ENCODE results near the gene COPZ2.
A peak's percentile ranks its signal among the peaks of the same experiment; 100 is the strongest.

Gene COPZ2

GRCh38 chr17:48011405-48012150, 26.0 kb downstream of the COPZ2 start:
- peak overlapping the region; percentile 51 for H3K4me3 ChIP-seq (ENCODE audit: low read depth, low read length)
- peak; percentile 30; the same call in 1 of the 2 replicates for TF ChIP-seq CTCF (IDR thresholded peaks at IDR 0.05; ENCODE audit: low read depth, low read length)

- no peak for TF ChIP-seq CTCF (IDR thresholded peaks at IDR 0.05; ENCODE audit: low read depth, low read length)
- H3K4me3 ChIP-seq (ENCODE audit: low read depth, low read length) = no peak overlapping the region
These were observed 27.4 kb downstream of the COPZ2 start for GRCh38 chr17:48010193-48010592.

- no peak overlapping the region for H3K4me3 ChIP-seq (ENCODE audit: low read depth, low read length)
- no peak for TF ChIP-seq CTCF (IDR thresholded peaks at IDR 0.05; ENCODE audit: low read depth, low read length)
These were observed 30.5 kb downstream of the COPZ2 start for GRCh38 chr17:48006936-48007709.

- no peak overlapping the region for H3K4me3 ChIP-seq (ENCODE audit: low read depth, low read length)
- TF ChIP-seq CTCF (IDR thresholded peaks at IDR 0.05; ENCODE audit: low read depth, low read length) = no peak
These were observed 32.6 kb downstream of the COPZ2 start for GRCh38 chr17:48004983-48005382.

- no peak overlapping the region for H3K4me3 ChIP-seq (ENCODE audit: low read depth, low read length)
- no peak for TF ChIP-seq CTCF (IDR thresholded peaks at IDR 0.05; ENCODE audit: low read depth, low read length)
These were observed 34.0 kb downstream of the COPZ2 start for GRCh38 chr17:48003417-48004151.

- no peak overlapping the region for H3K4me3 ChIP-seq (ENCODE audit: low read depth, low read length)
- no peak for TF ChIP-seq CTCF (IDR thresholded peaks at IDR 0.05; ENCODE audit: low read depth, low read length)
These were observed 34.6 kb downstream of the COPZ2 start for GRCh38 chr17:48002916-48003416.

Data from WI38 (cell line).